MM.1S (cell line): Measurements from ENCODE around the gene DUSP19.

Experiments used
- DNase-seq: peaks from one replicate; pipeline ENCODE4 v3.0.0-alpha.2; 2015
- H2AFZ ChIP-seq: fragments of 300-600 bp; sonication (generic); 2 replicates; pipeline ENCODE4 v1.6.0; 2016; ENCODE audit warnings: antibody characterized with exemption, low read length
- H3F3A ChIP-seq: fragments of 300-600 bp; sonication (generic); 2 replicates; pipeline ENCODE4 v1.6.1; 2016; ENCODE audit warnings: mild to moderate bottlenecking, antibody characterized with exemption, low read length, moderate library complexity, mixed read lengths; ENCODE audit not compliant: insufficient read depth
- H3K27ac ChIP-seq: fragments of 300-600 bp; sonication (generic); 2 replicates; pipeline ENCODE4 v1.5.1; 2016; ENCODE audit warnings: mild to moderate bottlenecking, low read length
- H3K27me3 ChIP-seq: fragments of 300-600 bp; sonication (generic); replicated peaks from 2 replicates; pipeline ENCODE4 v1.6.0; 2016; ENCODE audit warnings: low read length; ENCODE audit not compliant: insufficient read depth
- H3K36me3 ChIP-seq: fragments of 300-600 bp; sonication (generic); replicated peaks from 2 replicates; pipeline ENCODE4 v1.6.1; 2016; ENCODE audit warnings: mild to moderate bottlenecking, low read length, mixed read lengths; ENCODE audit not compliant: insufficient read depth
- H3K4me1 ChIP-seq: fragments of 300-600 bp; sonication (generic); 2 replicates; pipeline ENCODE4 v1.6.1; 2016; ENCODE audit warnings: low read length, mixed read lengths
- H3K4me2 ChIP-seq: fragments of 300-600 bp; sonication (generic); 2 replicates; pipeline ENCODE4 v1.6.0; 2016; ENCODE audit warnings: low read depth, low read length
- H3K4me3 ChIP-seq: fragments of 300-600 bp; sonication (generic); 2 replicates; pipeline ENCODE4 v1.5.1; 2016; ENCODE audit warnings: low read length, mixed read lengths
- H3K79me2 ChIP-seq: fragments of 300-600 bp; sonication (generic); 2 replicates; pipeline ENCODE4 v1.6.1; 2016; ENCODE audit warnings: mixed run types, low read length, mixed read lengths
- H3K9ac ChIP-seq: fragments of 300-600 bp; sonication (generic); 2 replicates; pipeline ENCODE4 v1.6.1; 2016; ENCODE audit warnings: low read length, mixed read lengths
- H3K9me2 ChIP-seq: fragments of 300-600 bp; sonication (generic); replicated peaks from 2 replicates; pipeline ENCODE4 v1.6.1; 2016; ENCODE audit warnings: mild to moderate bottlenecking, low read length, mixed read lengths; ENCODE audit not compliant: insufficient read depth
- H3K9me3 ChIP-seq: fragments of 300-600 bp; sonication (generic); replicated peaks from 2 replicates; pipeline ENCODE4 v1.6.1; 2016; ENCODE audit warnings: mild to moderate bottlenecking, low read length, mixed read lengths; ENCODE audit not compliant: insufficient read depth
- H4K20me1 ChIP-seq: fragments of 300-600 bp; sonication (generic); 2 replicates; pipeline ENCODE4 v1.6.1; 2016; ENCODE audit warnings: mild to moderate bottlenecking, low read length, moderate library complexity, mixed read lengths; ENCODE audit not compliant: insufficient read depth
- CTCF ChIP-seq: fragments of 300-600 bp; sonication (generic); IDR thresholded peaks from 2 replicates; pipeline ENCODE4 v1.5.1; 2016; ENCODE audit warnings: antibody characterized with exemption, low read length, mixed read lengths
- EZH2 ChIP-seq: fragments of 300-600 bp; sonication (generic); optimal IDR thresholded peaks from 2 replicates; pipeline ENCODE3; 2017; ENCODE audit warnings: low read depth, mild to moderate bottlenecking, antibody characterized with exemption, low read length, mixed read lengths
- EZH2phosphoT487 ChIP-seq: fragments of 300-600 bp; sonication (generic); IDR thresholded peaks from 2 replicates; pipeline ENCODE4 v1.6.1; 2018; ENCODE audit warnings: antibody characterized with exemption, low read length

Gene DUSP19

GRCh38 chr2:183117226-183117625 is 38.7 kb downstream of the DUSP19 start:
- no peak overlapping the region for H2AFZ ChIP-seq
- H3K9me3 ChIP-seq, result no peaks in the 10 kb centered on the region
- no peaks in the 10 kb centered on the region for H3K79me2 ChIP-seq
- no peaks in the 10 kb centered on the region for H3K36me3 ChIP-seq
- no peaks in the 10 kb centered on the region for H3F3A ChIP-seq
- no peak overlapping the region for H3K4me3 ChIP-seq
- no peak overlapping the region for H3K9ac ChIP-seq
- H4K20me1 ChIP-seq, result no peaks in the 10 kb centered on the region
- H3K4me1 ChIP-seq, result no peaks in the 10 kb centered on the region
- no peak overlapping the region for H3K27ac ChIP-seq
- no peaks in the 10 kb centered on the region for H3K27me3 ChIP-seq
- no peak overlapping the region for H3K4me2 ChIP-seq
- no peak for DNase-seq
- TF ChIP-seq CTCF (no peak), EZH2 (no peak), EZH2phosphoT487 (no peak)
- H3K9me2 ChIP-seq, result no peaks in the 10 kb centered on the region

- H3K4me3 ChIP-seq, result peak overlapping the region; percentile 78
- H3K27ac ChIP-seq, result peak overlapping the region; percentile 82; the same call in 1 of the 2 replicates
Observed at GRCh38 chr2:183123117-183123958, 44.8 kb downstream of the DUSP19 start.

GRCh38 chr2:183123959-183124221 is 45.3 kb downstream of the DUSP19 start:
- peaks cover 9% of the 10 kb centered on the region; the same call in 1 of the 2 replicates for H3F3A ChIP-seq
- no peaks in the 10 kb centered on the region for H3K9me2 ChIP-seq
- H3K9me3 ChIP-seq, result no peaks in the 10 kb centered on the region
- H3K4me3 ChIP-seq, result peak overlapping the region; percentile 78
- peak overlapping the region; percentile 82; the same call in 1 of the 2 replicates for H3K27ac ChIP-seq
- peak overlapping the region; percentile 76 for H2AFZ ChIP-seq
- H3K79me2 ChIP-seq, result peaks cover 42% of the 10 kb centered on the region
- H4K20me1 ChIP-seq, result no peaks in the 10 kb centered on the region
- 0 out of 2 replicates have a peak, but pooled peaks cover 2% of the 10 kb centered on the region for H3K36me3 ChIP-seq
- H3K4me2 ChIP-seq, result peak overlapping the region; percentile 48
- DNase-seq, result no peak
- peaks cover 10% of the 10 kb centered on the region; the same call in 1 of the 2 replicates for H3K4me1 ChIP-seq
- H3K9ac ChIP-seq, result peak overlapping the region; percentile 67
- TF ChIP-seq EZH2phosphoT487, result no peak
- TF ChIP-seq EZH2, result no peak
- no peak for TF ChIP-seq CTCF
- H3K27me3 ChIP-seq, result no peaks in the 10 kb centered on the region

More at GRCh38 chr2:183123117-183123958, 44.8 kb downstream of the DUSP19 start:
- TF ChIP-seq EZH2phosphoT487 (no peak), CTCF (no peak), EZH2 (no peak)
- H4K20me1 ChIP-seq, result no peaks in the 10 kb centered on the region
- DNase-seq, result no peak
- H3K36me3 ChIP-seq, result no peaks in the 10 kb centered on the region
- H3K27me3 ChIP-seq, result no peaks in the 10 kb centered on the region
- peak overlapping the region; percentile 76 for H2AFZ ChIP-seq
- H3K4me1 ChIP-seq, result peaks cover 10% of the 10 kb centered on the region; the same call in 1 of the 2 replicates
- peak overlapping the region; percentile 48 for H3K4me2 ChIP-seq
- no peaks in the 10 kb centered on the region for H3K9me2 ChIP-seq
- H3F3A ChIP-seq, result peaks cover 9% of the 10 kb centered on the region; the same call in 1 of the 2 replicates
- H3K9me3 ChIP-seq, result no peaks in the 10 kb centered on the region
- H3K9ac ChIP-seq, result peak overlapping the region; percentile 67
- H3K79me2 ChIP-seq, result peaks cover 37% of the 10 kb centered on the region
